ENCODE measurements around the gene MAP6. TPM values are rescaled to one million over a fixed set of nuclear protein-coding genes. Genes with fewer than 3 reads are reported as not detected.

The MAP6 gene
- total RNA-seq, 1 donor from 2014 or later = 313 TPM

GRCh38 chr11:75592715-75593114 lies 76.1 kb downstream of the MAP6 start:
- no peak for DNase-seq
- Mint-ChIP-seq H3K4me3 (ENCODE audit: unreplicated experiment) (no peak overlapping the region), H3K9me3 (ENCODE audit: unreplicated experiment) (peaks cover 20% of the 10 kb centered on the region), H3K27me3 (ENCODE audit: unreplicated experiment) (peaks cover 14% of the 10 kb centered on the region), H3K4me1 (ENCODE audit: low read depth, unreplicated experiment) (peaks cover 38% of the 10 kb centered on the region), H3K36me3 (ENCODE audit: unreplicated experiment) (no peaks in the 10 kb centered on the region), H3K27ac (ENCODE audit: unreplicated experiment) (peak overlapping the region; percentile 45)
- TF ChIP-seq CTCF (IDR thresholded peaks at IDR 0.05; ENCODE audit: partially characterized antibody, unreplicated experiment) = no peak

- peak overlapping the region; percentile 83 for H3K27ac Mint-ChIP-seq (ENCODE audit: unreplicated experiment)
- no peaks in the 10 kb centered on the region for H3K36me3 Mint-ChIP-seq (ENCODE audit: unreplicated experiment)
- peak overlapping the region; percentile 50 for H3K4me3 Mint-ChIP-seq (ENCODE audit: unreplicated experiment)
- no peak for TF ChIP-seq CTCF (IDR thresholded peaks at IDR 0.05; ENCODE audit: partially characterized antibody, unreplicated experiment)
- no peak for DNase-seq
- peaks cover 21% of the 10 kb centered on the region for H3K9me3 Mint-ChIP-seq (ENCODE audit: unreplicated experiment)
- H3K4me1 Mint-ChIP-seq (ENCODE audit: low read depth, unreplicated experiment) = peaks cover 34% of the 10 kb centered on the region
- peaks cover 14% of the 10 kb centered on the region for H3K27me3 Mint-ChIP-seq (ENCODE audit: unreplicated experiment)
Observed at GRCh38 chr11:75591966-75592365, 76.9 kb downstream of the MAP6 start.

GRCh38 chr11:75591371-75591770 lies 77.5 kb downstream of the MAP6 start:
- H3K4me3 Mint-ChIP-seq (ENCODE audit: unreplicated experiment) = no peak overlapping the region
- no peaks in the 10 kb centered on the region for H3K36me3 Mint-ChIP-seq (ENCODE audit: unreplicated experiment)
- peaks cover 14% of the 10 kb centered on the region for H3K27me3 Mint-ChIP-seq (ENCODE audit: unreplicated experiment)
- H3K9me3 Mint-ChIP-seq (ENCODE audit: unreplicated experiment) = peaks cover 26% of the 10 kb centered on the region
- no peak for TF ChIP-seq CTCF (IDR thresholded peaks at IDR 0.05; ENCODE audit: partially characterized antibody, unreplicated experiment)
- H3K4me1 Mint-ChIP-seq (ENCODE audit: low read depth, unreplicated experiment) = peaks cover 37% of the 10 kb centered on the region
- peak overlapping the region; percentile 83 for H3K27ac Mint-ChIP-seq (ENCODE audit: unreplicated experiment)
- peak; percentile 25 for DNase-seq

GRCh38 chr11:75589933-75590332 lies 78.9 kb downstream of the MAP6 start:
- Mint-ChIP-seq H3K9me3 (ENCODE audit: unreplicated experiment) (peaks cover 27% of the 10 kb centered on the region), H3K4me3 (ENCODE audit: unreplicated experiment) (no peak overlapping the region), H3K4me1 (ENCODE audit: low read depth, unreplicated experiment) (peaks cover 38% of the 10 kb centered on the region), H3K27me3 (ENCODE audit: unreplicated experiment) (peaks cover 11% of the 10 kb centered on the region), H3K27ac (ENCODE audit: unreplicated experiment) (peak overlapping the region; percentile 88), H3K36me3 (ENCODE audit: unreplicated experiment) (no peaks in the 10 kb centered on the region)
- no peak for DNase-seq
- TF ChIP-seq CTCF (IDR thresholded peaks at IDR 0.05; ENCODE audit: partially characterized antibody, unreplicated experiment) = no peak

GRCh38 chr11:75589051-75589450 lies 79.8 kb downstream of the MAP6 start:
- Mint-ChIP-seq H3K27me3 (ENCODE audit: unreplicated experiment) (peaks cover 17% of the 10 kb centered on the region), H3K27ac (ENCODE audit: unreplicated experiment) (no peak overlapping the region), H3K4me3 (ENCODE audit: unreplicated experiment) (no peak overlapping the region), H3K9me3 (ENCODE audit: unreplicated experiment) (peaks cover 29% of the 10 kb centered on the region), H3K36me3 (ENCODE audit: unreplicated experiment) (no peaks in the 10 kb centered on the region), H3K4me1 (ENCODE audit: low read depth, unreplicated experiment) (peaks cover 42% of the 10 kb centered on the region)
- no peak for DNase-seq
- no peak for TF ChIP-seq CTCF (IDR thresholded peaks at IDR 0.05; ENCODE audit: partially characterized antibody, unreplicated experiment)
